GM12878 (cell line): ENCODE results near the gene TACC3. TPM values are rescaled to one million over a fixed set of nuclear protein-coding genes. Genes with fewer than 3 reads are reported as not detected.

Experiments
- ATAC-seq: fragments of 200-7000 bp; cut with Tn5 transposase; 3 replicates; pipeline ENCODE4 v1.9.1; 2020; ENCODE audit warnings: mild to moderate bottlenecking, moderate library complexity
- BruUV-seq: library from RNA; stranded (reverse); fragments of 400-500 nt; replicated peaks from 2 replicates; lab custom pipeline; 2021; lab: Mats Ljungman, UMichigan
- CTCF ChIA-PET: fragments of 300-600 bp; sonication (Branson Sonifier 250); formaldehyde crosslinking; extraction: SDS; loops from one replicate; lab custom pipeline; 2021; ENCODE audit warnings: inconsistent platforms; lab: Yijun Ruan, JAX
- POLR2A ChIA-PET: fragments of 350-600 bp; formaldehyde crosslinking; extraction: SDS; loops from one replicate; lab custom pipeline; 2021; ENCODE audit warnings: inconsistent platforms; lab: Charles Lee
- RAD21 ChIA-PET: fragments of 300-600 bp; sonication (Branson Sonifier 250); formaldehyde crosslinking; loops from one replicate; lab custom pipeline; 2023; ENCODE audit warnings: antibody characterized with exemption; ENCODE audit not compliant: unreplicated experiment; lab: Charles Lee
- SMC1A ChIA-PET: fragments of 300-600 bp; sonication (Branson Sonifier 250); formaldehyde crosslinking; loops from one replicate; lab custom pipeline; 2023; ENCODE audit not compliant: unreplicated experiment, uncharacterized antibody; lab: Charles Lee
- DNase-seq: peaks from one replicate; pipeline ENCODE4 v3.0.0-alpha.2; 2011; ENCODE audit warnings: low read depth, low spot score
- FAIRE-seq: peaks from 3 replicates; lab custom pipeline; 2011; peaks lifted over from hg19 to GRCh38; lab: Jason Lieb, UNC
- H2AFZ ChIP-seq: 2 replicates; pipeline ENCODE4 v1.6.0; 2011; ENCODE audit warnings: low read depth, low read length, control low read depth; ENCODE audit not compliant: control insufficient read depth
- H3K27ac ChIP-seq: 2 replicates; pipeline ENCODE4 v1.5.1; 2011; ENCODE audit warnings: control low read depth; ENCODE audit not compliant: control insufficient read depth, insufficient read depth
- H3K27me3 ChIP-seq, 2 experiments: replicated peaks in 1 of 2; 2 replicates each; pipeline versions ENCODE4 v1.6.0 to v1.6.1; 2011; ENCODE audit warnings: low read length in 1 of 2; ENCODE audit not compliant: control insufficient read depth in 2 of 2, insufficient read depth in 2 of 2
- H3K36me3 ChIP-seq, 2 experiments: 2 replicates each; pipeline ENCODE4 v1.5.1; 2011; ENCODE audit warnings: low read length in 1 of 2; ENCODE audit not compliant: control insufficient read depth in 2 of 2, insufficient read depth in 2 of 2
- H3K4me1 ChIP-seq: 2 replicates; pipeline ENCODE4 v1.6.1; 2011; ENCODE audit warnings: mild to moderate bottlenecking, low read length, moderate library complexity, mixed read lengths; ENCODE audit not compliant: control insufficient read depth, insufficient read depth
- H3K4me2 ChIP-seq: 2 replicates; pipeline ENCODE4 v1.6.0; 2011; ENCODE audit warnings: control low read depth; ENCODE audit not compliant: control insufficient read depth, insufficient read depth
- H3K4me3 ChIP-seq: fragments of 200-600 bp; sonication (generic); 2 replicates; pipeline ENCODE4 v1.5.1; 2016
- H3K79me2 ChIP-seq: 2 replicates; pipeline ENCODE4 v1.6.0; 2011; ENCODE audit warnings: low read length; ENCODE audit not compliant: control insufficient read depth, insufficient read depth
- H3K9ac ChIP-seq: 2 replicates; pipeline ENCODE4 v1.8.0; 2011; ENCODE audit warnings: low read length, control low read depth, mixed read lengths; ENCODE audit not compliant: control insufficient read depth, insufficient read depth
- H3K9me3 ChIP-seq: replicated peaks from 3 replicates; pipeline ENCODE4 v1.5.1; 2011; ENCODE audit warnings: mild to moderate bottlenecking, low read length; ENCODE audit not compliant: control insufficient read depth, insufficient read depth
- H4K20me1 ChIP-seq: 2 replicates; pipeline ENCODE4 v1.6.0; 2011; ENCODE audit not compliant: control insufficient read depth, insufficient read depth
- ASH2L ChIP-seq: fragments of 300-600, 200-600 bp; sonication (generic); IDR thresholded peaks from 2 replicates; pipeline ENCODE4 v1.6.1; 2017; ENCODE audit warnings: low read depth, mild to moderate bottlenecking, borderline replicate concordance
- CHD1 ChIP-seq: IDR thresholded peaks from 2 replicates; pipeline ENCODE4 v1.6.1; 2012; ENCODE audit warnings: low read depth, low read length, improper control_type of control experiment
- CHD2 ChIP-seq: IDR thresholded peaks from 2 replicates; pipeline ENCODE4 v1.6.1; 2011; ENCODE audit warnings: low read depth, low read length, improper control_type of control experiment, borderline replicate concordance
- E2F4 ChIP-seq: IDR thresholded peaks from 2 replicates; pipeline ENCODE4 v1.6.1; 2012; ENCODE audit warnings: low read depth, low read length, improper control_type of control experiment
- HDAC6 ChIP-seq: fragments of 200-600 bp; sonication (generic); IDR thresholded peaks from one replicate; pipeline ENCODE4 v1.8.0; 2017; ENCODE audit warnings: antibody characterized with exemption; ENCODE audit not compliant: unreplicated experiment
- HSF1 ChIP-seq: fragments of 150-350 bp; IDR thresholded peaks from 2 replicates; pipeline ENCODE4 v1.6.1; 2014; ENCODE audit warnings: mild to moderate bottlenecking, low read depth, low read length
- MEF2A ChIP-seq: IDR thresholded peaks from 2 replicates; pipeline ENCODE4 v1.6.1; 2011; ENCODE audit warnings: low read depth, mild to moderate bottlenecking, low read length, moderate library complexity; ENCODE audit not compliant: insufficient read depth
- NFYB ChIP-seq: IDR thresholded peaks from 2 replicates; pipeline ENCODE4 v1.6.1; 2011; ENCODE audit warnings: low read depth, mild to moderate bottlenecking, low read length, improper control_type of control experiment, moderate library complexity; ENCODE audit not compliant: insufficient read depth
- PML ChIP-seq: IDR thresholded peaks from 2 replicates; pipeline ENCODE4 v1.6.1; 2012; ENCODE audit warnings: low read length, inconsistent platforms
- POLR2AphosphoS5 ChIP-seq: IDR thresholded peaks from 2 replicates; pipeline ENCODE4 v1.6.1; 2011; ENCODE audit warnings: mild to moderate bottlenecking, low read length, inconsistent platforms
- RAD51 ChIP-seq: fragments of 450-650 bp; IDR thresholded peaks from 2 replicates; pipeline ENCODE4 v1.6.1; 2016; ENCODE audit warnings: moderate library complexity, mild to moderate bottlenecking, inconsistent platforms
- RELB ChIP-seq: fragments of 450-650 bp; IDR thresholded peaks from 2 replicates; pipeline ENCODE4 v1.6.1; 2017; ENCODE audit warnings: low read depth, mild to moderate bottlenecking, moderate library complexity
- STAT1 ChIP-seq: fragments of 450-650 bp; conservative IDR thresholded peaks from 2 replicates; pipeline ENCODE4 v1.6.1; 2014; ENCODE audit warnings: antibody characterized with exemption, mild to moderate bottlenecking
- SUZ12 ChIP-seq: fragments of 200-600 bp; sonication (generic); IDR thresholded peaks from one replicate; pipeline ENCODE4 v1.6.1; 2018; ENCODE audit warnings: antibody characterized with exemption, mild to moderate bottlenecking; ENCODE audit not compliant: unreplicated experiment
- ZBED1 ChIP-seq: IDR thresholded peaks from 2 replicates; pipeline ENCODE4 v1.6.1; 2016; ENCODE audit warnings: borderline replicate concordance
- ZSCAN29 ChIP-seq: fragments of 450-650 bp; IDR thresholded peaks from 2 replicates; pipeline ENCODE4 v1.6.1; 2017; ENCODE audit warnings: mild to moderate bottlenecking, moderate library complexity
- WGBS: methylation state at CpG from one replicate; pipeline ENCODE4 v1.1.6; 2016; ENCODE audit warnings: low lambda C conversion rate; ENCODE audit not compliant: insufficient replicate concordance, insufficient coverage; ENCODE audit errors: missing lambda C conversion rate; 5-methylcytosine and 5-hydroxymethylcytosine counted together
- in situ Hi-C: fragments of 300-500 bp; cut with MboI; formaldehyde crosslinking; loops from 9 replicates; pipeline ENCODE4 v1.14.3; 2018; ENCODE audit warnings: mixed read lengths
- intact Hi-C: fragments of 100-400 bp; cut with micrococcal nuclease; formaldehyde crosslinking; loops from one replicate; pipeline ENCODE4 v1.14.2; 2022; ENCODE audit not compliant: unreplicated experiment
- polyA plus RNA-seq, 11 experiments: library from polyadenylated mRNA; depleted of rRNA in 4 of 11; unstranded in 6 of 11; stranded (reverse) in 5 of 11; fragments of >200 nt; fragmentation: Nextera tagmentation in 4 of 11; fragmentation: Illumina TruSeq in 1 of 11; extraction: Ambion mirVana in 4 of 11; extraction: Trizol in 1 of 11; gene quantifications; 1 replicate in 1 of 11; 2 replicates in 10 of 11; pipeline versions ENCODE4 v1.2.1 to v1.2.3, GENCODE V29; 2011 to 2016; ENCODE audit warnings: inconsistent platforms in 2 of 11, missing spikeins in 2 of 11, low read depth in 1 of 11
- total RNA-seq, 4 experiments: library from RNA; depleted of rRNA in 3 of 4; stranded (reverse); fragments of >200 nt in 3 of 4; fragmentation: Illumina TruSeq in 1 of 4; extraction: Trizol in 1 of 4; gene quantifications; 2 replicates each; pipeline versions ENCODE4 v1.2.1 to v1.2.3, GENCODE V29; 2013 to 2021
- TF ChIP-seq, protein P1 (sequence below): IDR thresholded peaks from 2 replicates; pipeline ENCODE4 v1.6.1; 2011; ENCODE audit warnings: low read depth, low read length, improper control_type of control experiment, borderline replicate concordance

The TACC3 gene
- total and polyA plus RNA-seq, 10 of the 15 experiments (the other 5 are each of a cell fraction or from before 2014, with no cell fraction given) = 2.8 to 121 (median 73.3) TPM

DNA sequence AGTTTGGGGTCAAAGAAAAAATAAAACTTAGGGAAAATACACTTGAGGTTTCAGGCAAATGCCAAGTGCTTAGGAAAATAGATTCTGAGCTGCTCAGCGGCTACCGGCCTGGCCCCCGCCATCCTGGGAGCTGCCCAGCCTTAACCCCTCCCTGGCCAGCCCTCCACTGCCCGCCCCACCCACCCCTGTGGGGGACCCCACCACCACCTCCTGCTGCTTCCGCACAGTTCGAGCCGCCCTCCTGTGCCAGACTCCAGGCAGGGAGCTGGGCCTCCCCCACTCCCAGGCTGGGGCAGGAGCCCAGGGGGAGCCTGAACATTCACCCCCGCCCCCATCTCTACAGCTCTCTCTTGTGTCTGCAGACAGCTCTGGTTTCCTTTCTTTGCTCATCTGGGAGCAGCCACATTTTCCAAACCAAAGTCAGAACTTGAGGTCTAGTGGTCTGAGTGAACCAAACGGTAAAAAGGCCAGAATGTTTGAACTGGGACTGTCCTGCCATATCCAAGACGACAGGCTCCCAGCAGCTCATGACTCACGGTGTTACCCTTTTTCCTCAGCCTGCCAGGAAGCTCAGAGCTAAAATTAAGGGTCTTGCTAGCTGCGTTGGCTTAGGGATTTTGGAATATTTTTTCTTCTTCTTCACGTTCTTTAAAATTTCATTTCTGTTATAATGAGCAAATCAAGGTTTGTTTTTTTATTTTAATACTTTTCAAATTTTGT, 67.1 kb downstream of the TACC3 start:
- ChIA-PET POLR2A (no interaction called here), RAD21 (no interaction called here), CTCF (interaction anchor here (1.0 to 1.2 kb wide), 2 partner anchors 21 to 40 kb away, joined by 3 to 4 read pairs; no protein-coding TSS in a partner anchor), SMC1A (no interaction called here)
- DNase-seq (no peak), FAIRE-seq (no peak), ATAC-seq (no peak)
- no TSS peak for BruUV-seq
- H4K20me1 ChIP-seq = no peaks in the 10 kb centered on the region
- intact Hi-C loops (no loop called here), in situ Hi-C loops (no loop called here)
- H3K9me3 ChIP-seq = no peaks in the 10 kb centered on the region
- H2AFZ ChIP-seq = no peak overlapping the region
- 25% methylated on average over 10 of the region's 13 CpGs for WGBS
- H3K36me3 ChIP-seq = no peaks in the 10 kb centered on the region
- H3K4me3 ChIP-seq = no peak overlapping the region
- H3K9ac ChIP-seq = no peak overlapping the region
- no peaks in the 10 kb centered on the region for H3K4me1 ChIP-seq
- H3K4me2 ChIP-seq = no peak overlapping the region
- no peak overlapping the region for H3K27ac ChIP-seq
- H3K27me3 ChIP-seq = no peaks in the 10 kb centered on the region; a peak in 1 of 4 replicates
- no peaks in the 10 kb centered on the region for H3K79me2 ChIP-seq
- TF ChIP-seq STAT1 (no peak), HDAC6 (no peak), CHD1 (no peak), RAD51 (no peak), POLR2AphosphoS5 (no peak), RELB (no peak), CHD2 (no peak), PML (no peak), ASH2L (no peak), ZBED1 (no peak), E2F4 (no peak), NFYB (no peak), ZSCAN29 (no peak), SUZ12 (no peak), MEF2A (no peak), HSF1 (no peak)
- TF ChIP-seq, protein P1, sequence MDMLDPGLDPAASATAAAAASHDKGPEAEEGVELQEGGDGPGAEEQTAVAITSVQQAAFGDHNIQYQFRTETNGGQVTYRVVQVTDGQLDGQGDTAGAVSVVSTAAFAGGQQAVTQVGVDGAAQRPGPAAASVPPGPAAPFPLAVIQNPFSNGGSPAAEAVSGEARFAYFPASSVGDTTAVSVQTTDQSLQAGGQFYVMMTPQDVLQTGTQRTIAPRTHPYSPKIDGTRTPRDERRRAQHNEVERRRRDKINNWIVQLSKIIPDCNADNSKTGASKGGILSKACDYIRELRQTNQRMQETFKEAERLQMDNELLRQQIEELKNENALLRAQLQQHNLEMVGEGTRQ = no peak
